Mesothelial cell of epicardium (in vitro differentiated cells): ENCODE results near the gene TPCN1. TPM values are rescaled to one million over a fixed set of nuclear protein-coding genes. Genes with fewer than 3 reads are reported as not detected.

Experiments
- DNase-seq, 2 experiments: peaks; one replicate each; pipeline ENCODE4 v3.0.0; 2021; ENCODE audit warnings: low spot score in 2 of 2; ENCODE audit not compliant: unreplicated experiment in 2 of 2
- H3K27ac Mint-ChIP-seq: 2 replicates; pipeline ENCODE4 v1.8.0; 2021; ENCODE audit warnings: mixed read lengths
- H3K27me3 Mint-ChIP-seq: 2 replicates; pipeline ENCODE4 v1.8.0; 2021; ENCODE audit warnings: low read depth, mixed read lengths
- H3K36me3 Mint-ChIP-seq: 2 replicates; pipeline ENCODE4 v1.8.0; 2021; ENCODE audit warnings: mixed read lengths
- H3K4me1 Mint-ChIP-seq: 2 replicates; pipeline ENCODE4 v1.8.0; 2021; ENCODE audit warnings: mixed read lengths
- H3K4me3 Mint-ChIP-seq: 2 replicates; pipeline ENCODE4 v1.8.0; 2021; ENCODE audit warnings: mild to moderate bottlenecking, moderate library complexity, mixed read lengths
- H3K9me3 Mint-ChIP-seq: 2 replicates; pipeline ENCODE4 v1.8.0; 2021; ENCODE audit warnings: mixed read lengths
- total RNA-seq: library from RNA; stranded (reverse); gene quantifications from 3 replicates; pipeline ENCODE4 v1.2.1, GENCODE V29; 2021
- TF ChIP-seq, protein P1 (sequence below): fragments of 200-600 bp; sonication (generic); IDR thresholded peaks from one replicate; pipeline ENCODE4 v1.5.0; 2021; ENCODE audit warnings: antibody characterized with exemption; ENCODE audit not compliant: unreplicated experiment

The TPCN1 gene
- total RNA-seq, 1 donor from 2014 or later = 40.0 TPM

DNA sequence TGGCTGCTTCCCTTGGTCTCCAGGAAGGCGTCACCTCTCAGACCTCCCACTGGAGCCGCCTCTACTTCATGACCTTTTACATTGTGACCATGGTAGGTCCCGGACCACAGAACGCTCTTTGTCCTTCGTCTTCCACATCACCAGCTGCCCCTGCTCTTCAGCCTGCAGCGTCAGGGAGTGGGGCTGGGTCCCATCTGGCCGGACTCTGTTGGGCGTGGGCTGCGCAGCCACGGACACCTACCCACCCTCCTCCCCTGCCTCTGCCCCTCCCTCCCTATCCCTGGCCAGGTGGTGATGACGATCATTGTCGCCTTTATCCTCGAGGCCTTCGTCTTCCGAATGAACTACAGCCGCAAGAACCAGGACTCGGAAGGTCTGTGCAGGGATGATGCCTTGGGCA lies 70.3 kb downstream of the TPCN1 start:
- TF ChIP-seq, protein P1, sequence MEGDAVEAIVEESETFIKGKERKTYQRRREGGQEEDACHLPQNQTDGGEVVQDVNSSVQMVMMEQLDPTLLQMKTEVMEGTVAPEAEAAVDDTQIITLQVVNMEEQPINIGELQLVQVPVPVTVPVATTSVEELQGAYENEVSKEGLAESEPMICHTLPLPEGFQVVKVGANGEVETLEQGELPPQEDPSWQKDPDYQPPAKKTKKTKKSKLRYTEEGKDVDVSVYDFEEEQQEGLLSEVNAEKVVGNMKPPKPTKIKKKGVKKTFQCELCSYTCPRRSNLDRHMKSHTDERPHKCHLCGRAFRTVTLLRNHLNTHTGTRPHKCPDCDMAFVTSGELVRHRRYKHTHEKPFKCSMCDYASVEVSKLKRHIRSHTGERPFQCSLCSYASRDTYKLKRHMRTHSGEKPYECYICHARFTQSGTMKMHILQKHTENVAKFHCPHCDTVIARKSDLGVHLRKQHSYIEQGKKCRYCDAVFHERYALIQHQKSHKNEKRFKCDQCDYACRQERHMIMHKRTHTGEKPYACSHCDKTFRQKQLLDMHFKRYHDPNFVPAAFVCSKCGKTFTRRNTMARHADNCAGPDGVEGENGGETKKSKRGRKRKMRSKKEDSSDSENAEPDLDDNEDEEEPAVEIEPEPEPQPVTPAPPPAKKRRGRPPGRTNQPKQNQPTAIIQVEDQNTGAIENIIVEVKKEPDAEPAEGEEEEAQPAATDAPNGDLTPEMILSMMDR = no peak
- Mint-ChIP-seq H3K4me1 (no peaks in the 10 kb centered on the region), H3K36me3 (peaks cover 15% of the 10 kb centered on the region), H3K4me3 (no peak overlapping the region), H3K27me3 (no peaks in the 10 kb centered on the region), H3K27ac (no peak overlapping the region), H3K9me3 (no peaks in the 10 kb centered on the region)
- DNase-seq = no peak

DNA sequence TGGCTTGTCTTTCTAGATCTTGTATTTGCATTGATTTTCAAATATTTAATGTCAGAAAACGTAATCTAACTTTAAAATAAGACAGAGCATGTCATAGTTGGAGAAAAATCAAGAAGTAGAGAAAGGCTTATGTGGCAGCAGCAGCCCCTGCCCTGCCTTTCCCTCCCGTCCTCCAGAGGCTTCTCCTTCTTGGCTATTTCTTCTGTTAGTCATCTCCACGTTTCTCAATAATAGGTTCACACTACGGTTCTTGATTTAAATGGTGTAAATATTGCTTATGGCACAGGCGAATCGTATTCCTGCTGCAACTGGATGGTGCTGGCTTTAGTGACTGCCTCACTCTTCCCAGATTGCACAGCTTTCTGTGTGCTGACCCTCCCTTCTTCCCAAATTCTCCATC lies 70.8 kb downstream of the TPCN1 start:
- Mint-ChIP-seq H3K4me3 (no peak overlapping the region), H3K36me3 (peaks cover 15% of the 10 kb centered on the region), H3K4me1 (no peaks in the 10 kb centered on the region), H3K27ac (no peak overlapping the region), H3K27me3 (no peaks in the 10 kb centered on the region), H3K9me3 (no peaks in the 10 kb centered on the region)
- TF ChIP-seq, protein P1 = no peak
- no peak for DNase-seq

DNA sequence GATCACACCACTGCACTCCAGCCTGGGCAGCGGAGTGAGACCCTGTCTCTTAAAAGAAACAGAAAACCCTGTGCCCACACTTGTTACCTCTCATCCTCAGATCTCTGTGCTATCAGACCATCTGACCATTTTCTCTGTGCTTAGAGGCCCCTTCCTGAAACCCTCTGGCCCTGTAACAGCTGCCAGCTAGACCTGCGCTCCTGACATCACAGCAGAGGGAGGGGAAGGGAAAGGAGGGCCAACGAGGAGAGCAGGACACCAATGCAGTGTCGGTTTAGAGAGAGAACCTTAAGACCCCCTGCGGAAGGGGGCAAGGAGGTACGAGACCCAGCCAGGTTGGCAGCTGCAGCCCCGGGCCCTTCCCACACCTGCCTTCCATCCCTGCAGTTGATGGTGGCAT lies 71.3 kb downstream of the TPCN1 start:
- Mint-ChIP-seq H3K36me3 (peaks cover 15% of the 10 kb centered on the region), H3K9me3 (no peaks in the 10 kb centered on the region), H3K27me3 (no peaks in the 10 kb centered on the region), H3K27ac (no peak overlapping the region), H3K4me1 (no peaks in the 10 kb centered on the region), H3K4me3 (no peak overlapping the region)
- DNase-seq = no peak
- TF ChIP-seq, protein P1 = no peak

DNA sequence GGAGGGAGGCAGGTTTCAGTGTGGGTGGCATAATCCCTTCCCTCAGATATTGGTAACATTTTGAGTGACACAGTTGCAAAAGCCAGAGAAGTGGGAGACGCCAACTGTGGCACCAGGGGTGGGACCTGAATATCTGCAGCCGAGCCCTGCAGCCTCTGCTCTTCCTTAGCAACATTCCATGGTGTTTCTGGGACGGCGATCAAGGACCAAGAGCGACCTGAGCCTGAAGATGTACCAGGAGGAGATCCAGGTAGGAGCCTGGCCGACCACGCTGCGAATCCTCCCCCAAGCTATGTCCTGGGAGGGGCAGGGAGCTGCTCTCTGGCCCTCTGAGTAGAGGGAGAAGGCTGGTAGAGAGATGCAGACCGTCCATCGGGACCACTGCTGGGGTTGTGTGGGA lies 71.8 kb downstream of the TPCN1 start:
- Mint-ChIP-seq H3K27me3 (no peaks in the 10 kb centered on the region), H3K27ac (no peak overlapping the region), H3K4me1 (no peaks in the 10 kb centered on the region), H3K4me3 (no peak overlapping the region), H3K36me3 (peaks cover 15% of the 10 kb centered on the region), H3K9me3 (no peaks in the 10 kb centered on the region)
- DNase-seq = no peak
- TF ChIP-seq, protein P1 = no peak

DNA sequence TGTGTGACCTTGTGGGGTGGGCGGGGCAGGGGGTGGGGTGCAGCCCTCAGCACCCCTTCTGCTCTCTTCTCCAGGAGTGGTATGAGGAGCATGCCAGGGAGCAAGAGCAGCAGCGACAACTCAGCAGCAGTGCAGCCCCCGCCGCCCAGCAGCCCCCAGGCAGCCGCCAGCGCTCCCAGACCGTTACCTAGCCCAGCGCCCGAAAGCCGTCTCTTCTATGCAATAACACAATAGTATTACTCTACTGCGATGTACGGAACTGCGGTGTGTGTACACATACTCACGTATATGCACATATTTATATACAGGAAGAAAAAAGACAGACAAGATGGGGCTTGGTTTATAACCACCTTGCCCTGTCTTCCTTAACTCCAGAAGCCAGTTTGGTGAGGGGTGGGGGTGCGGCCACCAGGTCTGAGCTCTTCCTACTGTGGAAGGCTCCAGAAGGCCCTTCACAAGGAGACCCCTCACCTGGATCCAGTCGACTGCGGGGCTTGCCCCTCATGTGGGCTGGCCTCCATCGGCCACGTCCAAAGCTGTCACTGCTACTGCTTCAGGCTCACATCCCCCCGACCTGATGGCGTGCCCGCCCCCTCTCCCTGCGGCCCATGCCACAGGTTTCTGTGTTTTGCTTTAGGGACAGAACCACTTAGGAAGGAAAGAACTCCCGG lies 74.8 kb downstream of the TPCN1 start:
- Mint-ChIP-seq H3K4me3 (no peak overlapping the region), H3K36me3 (peaks cover 15% of the 10 kb centered on the region), H3K27me3 (no peaks in the 10 kb centered on the region), H3K9me3 (no peaks in the 10 kb centered on the region), H3K27ac (no peak overlapping the region), H3K4me1 (peaks cover 13% of the 10 kb centered on the region)
- no peak for DNase-seq
- TF ChIP-seq, protein P1 = no peak
